GM19043 (cell line): Measurements from ENCODE around the gene MORN5.

ENCODE experiments used
- ATAC-seq: cut with Tn5 transposase; IDR thresholded peaks from one replicate; pipeline ENCODE4 v1.9.1; 2021; ENCODE audit warnings: low read depth; ENCODE audit not compliant: unreplicated experiment

Gene MORN5

DNA sequence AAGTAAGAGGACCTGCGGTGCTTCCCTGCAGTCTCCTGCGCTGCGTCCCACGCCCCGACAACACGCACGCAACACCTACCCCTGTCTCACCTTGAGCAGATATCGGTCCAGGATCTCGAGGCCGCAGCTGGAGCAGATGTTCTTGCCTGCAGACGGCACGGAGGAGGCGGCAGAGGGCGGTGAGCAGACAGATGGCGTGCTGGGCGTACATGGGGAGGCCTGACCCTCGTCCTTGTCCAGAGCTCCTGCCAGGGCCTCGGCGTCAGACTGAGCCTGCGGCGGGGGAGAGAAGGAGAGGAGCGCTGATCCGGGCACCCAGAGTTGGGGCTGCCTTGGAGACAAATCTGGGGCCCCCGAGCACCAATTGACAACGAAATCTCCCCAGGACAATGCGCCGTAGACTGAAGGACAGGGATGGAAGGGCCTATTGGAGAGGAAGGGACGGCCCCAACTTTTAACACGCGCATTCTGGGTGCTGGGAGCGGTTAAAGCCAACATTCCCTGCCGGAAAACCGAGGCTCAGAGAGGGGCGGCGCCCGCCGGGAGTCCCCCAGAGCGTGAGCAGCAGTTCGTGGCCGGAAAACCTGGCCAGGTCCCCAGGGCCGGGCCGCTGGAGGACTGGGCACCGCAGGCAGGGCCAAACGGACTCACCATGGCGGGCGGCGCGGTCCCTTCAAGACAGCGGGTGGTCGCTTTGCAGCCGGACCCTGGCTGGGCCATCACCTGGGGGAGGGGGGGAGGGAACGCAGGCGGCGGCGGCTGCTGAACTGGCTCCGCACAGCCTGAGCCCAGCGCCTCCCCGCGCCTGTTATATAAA lies 67.3 kb downstream of the MORN5 start:
- no peak for ATAC-seq

- ATAC-seq = no peak
These were observed 67.8 kb downstream of the MORN5 start for GRCh38 chr9:122227575-122227900.

- no peak for ATAC-seq
These were observed 68.5 kb downstream of the MORN5 start for GRCh38 chr9:122228191-122228567.

DNA sequence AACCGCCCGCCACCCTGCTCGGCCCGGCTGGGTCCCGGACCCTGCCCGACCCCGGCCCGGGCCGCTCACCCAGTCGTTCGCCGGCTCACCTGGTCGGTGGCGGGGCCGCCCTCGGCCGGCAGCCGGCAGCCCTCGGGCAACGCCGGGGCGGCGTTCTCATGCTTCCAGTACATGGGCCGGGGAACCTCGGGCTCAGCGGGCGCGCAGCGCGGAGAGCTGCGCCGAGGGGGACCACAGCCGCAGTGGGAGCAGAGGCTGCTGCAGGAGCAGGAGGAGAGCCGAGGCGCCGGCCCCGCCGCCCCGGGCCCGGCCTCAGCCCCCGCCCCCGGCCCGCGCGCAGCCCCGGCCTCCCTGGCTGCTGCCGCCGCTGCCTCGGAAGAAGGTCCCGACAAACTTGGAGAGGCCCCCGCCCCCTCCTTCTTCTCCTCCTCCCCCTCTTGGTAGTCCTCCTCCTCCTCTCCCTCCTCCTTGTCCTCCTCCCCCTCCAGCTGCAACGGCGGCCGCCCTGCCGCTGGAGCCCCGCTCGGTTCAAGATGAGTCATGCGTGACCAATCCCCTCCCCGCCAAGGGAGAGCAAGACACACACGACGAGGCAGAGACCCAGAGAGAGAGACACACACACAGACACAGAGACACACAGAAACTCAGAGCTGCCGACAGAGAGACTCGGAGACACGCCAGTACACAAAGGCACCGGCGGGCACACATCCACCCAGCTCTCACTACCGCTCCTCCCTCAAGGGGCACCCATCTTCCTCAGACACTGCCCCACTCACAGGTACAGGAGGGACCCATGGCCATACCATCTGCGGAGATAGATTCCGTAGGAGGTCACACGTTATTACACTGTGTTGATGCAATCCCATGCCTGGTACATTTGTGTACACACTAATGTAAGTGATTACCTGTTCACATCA lies 69.1 kb downstream of the MORN5 start, which contains the start of gene LHX6:
LHX6 (minus strand) TSS at position 390 of the 917 bp plus-strand sequence; CDS start at position 173, 217 bp downstream.
- no peak for ATAC-seq

DNA sequence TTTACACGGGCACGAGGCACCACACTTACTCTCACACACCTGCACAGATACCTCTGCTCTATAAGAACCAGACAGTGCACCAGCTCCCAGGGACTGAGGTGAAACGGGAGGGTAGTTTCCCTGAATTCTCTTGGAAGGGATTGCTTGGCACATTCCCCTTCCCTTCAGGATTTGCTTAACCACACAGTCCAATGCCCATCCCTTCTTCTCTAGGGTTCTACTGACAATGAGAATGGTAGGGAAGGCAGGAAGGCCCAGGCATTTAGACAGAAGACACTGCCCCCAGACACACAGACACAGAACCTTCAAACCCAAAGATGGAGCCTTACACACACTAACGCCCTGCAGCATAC lies 69.8 kb downstream of the MORN5 start:
- no peak for ATAC-seq

GRCh38 chr9:122232796-122233306 lies 73.1 kb downstream of the MORN5 start:
- ATAC-seq = no peak

GRCh38 chr9:122234022-122234748 lies 74.5 kb downstream of the MORN5 start:
- ATAC-seq = no peak

GRCh38 chr9:122236681-122237080 lies 77.0 kb downstream of the MORN5 start:
- ATAC-seq = no peak

DNA sequence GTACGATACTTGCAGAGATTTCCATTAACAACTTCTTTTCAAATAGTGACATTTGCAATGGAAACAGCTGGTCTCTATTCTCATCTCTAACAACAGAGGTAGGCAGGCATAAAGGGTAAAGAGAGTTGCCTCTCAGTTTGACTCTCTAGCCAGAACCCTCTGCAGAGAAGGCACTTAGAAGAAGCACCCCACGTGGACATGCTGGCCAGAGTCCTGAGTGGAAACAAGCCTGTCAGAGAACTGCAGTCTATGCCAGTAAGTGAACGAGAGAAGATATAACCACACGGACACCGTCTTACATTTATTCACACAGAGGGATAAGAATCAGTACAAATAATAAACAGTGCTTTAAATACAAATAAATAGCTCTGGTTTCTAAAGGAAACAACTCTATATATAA lies 80.0 kb downstream of the MORN5 start:
- ATAC-seq = no peak

GRCh38 chr9:122244349-122244748 lies 84.6 kb downstream of the MORN5 start:
- ATAC-seq = no peak

- no peak for ATAC-seq
These were observed 87.0 kb downstream of the MORN5 start for GRCh38 chr9:122246666-122247065.

DNA sequence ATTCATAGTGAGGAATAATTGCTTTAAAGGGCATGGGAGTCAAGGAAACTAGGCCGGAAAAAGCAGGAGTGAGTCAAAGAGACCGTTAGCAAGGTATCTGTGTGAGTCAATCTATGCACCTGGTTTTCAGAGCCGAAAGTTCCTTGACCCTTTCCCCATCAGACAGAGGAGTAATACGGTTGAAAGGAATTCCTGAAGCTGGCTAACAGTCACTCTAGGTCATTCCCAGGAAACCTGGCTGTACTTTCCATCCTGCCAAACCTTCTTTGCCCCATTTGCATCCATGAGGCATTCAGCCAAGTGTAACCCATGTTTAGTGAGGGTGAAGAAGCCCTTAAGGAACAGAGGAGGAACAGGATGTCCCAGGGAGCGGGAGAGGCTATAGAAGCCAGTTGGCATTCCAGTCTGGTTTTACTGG lies 88.7 kb downstream of the MORN5 start:
- no peak for ATAC-seq
